ENCODE data around the gene CCDC51. TPM values are rescaled to one million over a fixed set of nuclear protein-coding genes. Genes with fewer than 3 reads are reported as not detected.
A peak's percentile ranks its signal among the peaks of the same experiment; 100 is the strongest.
"Not testable (repeated sequence)": the region's sequence is repeated elsewhere in the genome, so short reads cannot be mapped to it uniquely, and the experiment has no call there.

CCDC51 gene
- total RNA-seq, 1 donor from 2014 or later = 11.5 TPM

DNA sequence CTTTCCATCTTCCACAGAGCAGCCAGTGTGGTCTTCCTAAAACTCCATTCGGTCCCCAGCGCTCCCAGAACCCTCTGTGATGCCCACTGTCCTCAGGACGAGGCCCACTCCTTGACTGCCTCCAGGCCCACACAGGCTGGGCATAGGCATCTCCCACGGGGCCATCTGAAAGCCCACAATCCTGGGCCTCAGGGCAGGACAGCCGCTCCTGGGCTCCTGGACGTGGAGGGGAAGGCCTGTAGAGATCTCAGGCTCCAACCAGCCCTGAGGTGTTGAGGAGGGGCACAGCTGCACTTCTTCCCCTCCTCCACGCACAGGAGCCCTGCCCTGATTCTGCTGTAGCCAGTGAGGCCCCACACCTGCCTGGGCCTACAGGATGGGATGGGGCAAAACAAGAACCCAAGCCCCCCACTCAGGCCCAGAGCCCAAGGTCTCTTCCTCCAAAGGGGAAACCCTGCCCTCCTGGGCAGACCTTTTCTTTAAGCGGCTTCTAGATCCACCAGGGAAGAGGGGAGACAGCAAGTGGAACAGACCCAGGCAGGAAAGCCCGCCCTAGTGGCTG is 38.1 kb upstream of the CCDC51 start:
- intact Hi-C loops (cut with DNase I) = no loop called here
- TF ChIP-seq POLR2AphosphoS5 (IDR thresholded peaks at IDR 0.05; ENCODE audit: insufficient read depth in 1 of 2, low read depth in 1 of 2) (no peak), POLR2A (IDR thresholded peaks at IDR 0.05) (no peak)
- TF ChIP-seq, protein P1, sequence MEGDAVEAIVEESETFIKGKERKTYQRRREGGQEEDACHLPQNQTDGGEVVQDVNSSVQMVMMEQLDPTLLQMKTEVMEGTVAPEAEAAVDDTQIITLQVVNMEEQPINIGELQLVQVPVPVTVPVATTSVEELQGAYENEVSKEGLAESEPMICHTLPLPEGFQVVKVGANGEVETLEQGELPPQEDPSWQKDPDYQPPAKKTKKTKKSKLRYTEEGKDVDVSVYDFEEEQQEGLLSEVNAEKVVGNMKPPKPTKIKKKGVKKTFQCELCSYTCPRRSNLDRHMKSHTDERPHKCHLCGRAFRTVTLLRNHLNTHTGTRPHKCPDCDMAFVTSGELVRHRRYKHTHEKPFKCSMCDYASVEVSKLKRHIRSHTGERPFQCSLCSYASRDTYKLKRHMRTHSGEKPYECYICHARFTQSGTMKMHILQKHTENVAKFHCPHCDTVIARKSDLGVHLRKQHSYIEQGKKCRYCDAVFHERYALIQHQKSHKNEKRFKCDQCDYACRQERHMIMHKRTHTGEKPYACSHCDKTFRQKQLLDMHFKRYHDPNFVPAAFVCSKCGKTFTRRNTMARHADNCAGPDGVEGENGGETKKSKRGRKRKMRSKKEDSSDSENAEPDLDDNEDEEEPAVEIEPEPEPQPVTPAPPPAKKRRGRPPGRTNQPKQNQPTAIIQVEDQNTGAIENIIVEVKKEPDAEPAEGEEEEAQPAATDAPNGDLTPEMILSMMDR (IDR thresholded peaks at IDR 0.05) = no peak
- Histone ChIP-seq H3K4me1 (peaks cover 6% of the 10 kb centered on the region), H3K9me3 (no peaks in the 10 kb centered on the region), H3K4me3 (peak overlapping the region in 1 of 2 donors; percentile 9), H3K36me3 (no peaks in the 10 kb centered on the region), H3K27ac (no peak overlapping the region), H3K27me3 (no peaks in the 10 kb centered on the region)
- no peak for DNase-seq (ENCODE audit: extremely low spot score in 2 of 2)

DNA sequence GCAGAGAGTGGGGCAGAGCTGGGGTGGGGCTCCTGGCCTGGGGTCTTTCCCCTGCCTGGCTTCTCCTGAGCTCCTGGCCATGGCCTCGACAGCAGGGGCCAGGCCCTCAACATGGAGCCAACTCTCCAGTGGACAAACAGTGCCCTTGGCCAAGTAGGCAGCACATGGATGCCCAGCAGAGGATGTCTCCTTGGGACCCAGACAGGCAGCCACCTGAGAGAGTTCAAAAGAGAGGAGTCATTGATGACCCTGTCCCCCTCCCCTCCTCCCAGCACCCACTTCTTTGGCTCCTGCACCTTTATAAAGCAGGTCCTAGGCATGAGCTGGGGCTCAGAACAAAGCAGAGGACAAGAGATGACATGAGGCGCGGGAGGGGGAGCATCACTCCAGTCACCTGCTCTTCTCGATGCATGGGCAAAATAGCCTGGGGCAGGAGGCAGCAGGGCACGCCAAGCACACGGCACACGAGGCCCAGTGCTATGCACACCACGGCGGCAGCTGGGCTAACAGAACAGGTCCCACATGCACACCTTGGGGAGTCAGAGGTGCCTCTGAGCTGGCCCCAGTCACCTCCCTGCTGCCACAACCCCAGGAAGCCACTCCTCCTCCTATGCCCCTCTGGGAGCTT is 36.6 kb upstream of the CCDC51 start:
- TF ChIP-seq POLR2AphosphoS5 (IDR thresholded peaks at IDR 0.05; ENCODE audit: insufficient read depth in 1 of 2, low read depth in 1 of 2) = no peak
- H3K9me3 ChIP-seq = no peaks in the 10 kb centered on the region
- no peaks in the 10 kb centered on the region for H3K27me3 ChIP-seq
- peaks cover 21% of the 10 kb centered on the region for H3K4me1 ChIP-seq
- intact Hi-C loops (cut with DNase I) = no loop called here
- H3K27ac ChIP-seq = no peak overlapping the region
- H3K36me3 ChIP-seq = no peaks in the 10 kb centered on the region
- H3K4me3 ChIP-seq = no peak overlapping the region
- no peak for DNase-seq (ENCODE audit: extremely low spot score in 2 of 2)

DNA sequence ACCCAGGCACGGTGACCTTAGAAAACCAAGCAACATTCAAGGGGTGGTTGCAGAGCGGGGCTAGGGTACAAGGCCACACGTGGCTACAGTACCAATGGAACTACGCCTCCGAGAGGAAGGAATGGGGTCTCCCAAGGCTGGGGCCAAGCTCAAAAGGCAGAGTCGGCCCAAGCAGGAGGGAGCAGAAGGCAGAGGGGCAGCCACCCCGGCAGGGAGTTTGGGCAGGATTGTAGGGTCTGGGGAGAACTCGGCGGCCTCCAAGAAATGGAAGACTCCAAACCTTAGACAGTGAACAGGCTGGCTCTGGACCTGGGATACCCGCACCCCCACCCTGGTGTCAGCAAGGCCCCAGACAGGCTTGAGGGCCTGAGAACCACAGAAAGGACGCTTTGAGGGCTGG is 35.3 kb upstream of the CCDC51 start:
- Histone ChIP-seq H3K27me3 (no peaks in the 10 kb centered on the region), H3K9me3 (no peaks in the 10 kb centered on the region), H3K36me3 (no peaks in the 10 kb centered on the region), H3K4me1 (peaks cover 34% of the 10 kb centered on the region), H3K4me3 (no peak overlapping the region), H3K27ac (no peak overlapping the region)
- no peak for DNase-seq (ENCODE audit: extremely low spot score in 2 of 2)
- TF ChIP-seq, protein P1 (IDR thresholded peaks at IDR 0.05) = no peak
- TF ChIP-seq POLR2A (IDR thresholded peaks at IDR 0.05) (no peak), POLR2AphosphoS5 (IDR thresholded peaks at IDR 0.05; ENCODE audit: insufficient read depth in 1 of 2, low read depth in 1 of 2) (no peak)
- intact Hi-C loops (cut with DNase I) = no loop called here

DNA sequence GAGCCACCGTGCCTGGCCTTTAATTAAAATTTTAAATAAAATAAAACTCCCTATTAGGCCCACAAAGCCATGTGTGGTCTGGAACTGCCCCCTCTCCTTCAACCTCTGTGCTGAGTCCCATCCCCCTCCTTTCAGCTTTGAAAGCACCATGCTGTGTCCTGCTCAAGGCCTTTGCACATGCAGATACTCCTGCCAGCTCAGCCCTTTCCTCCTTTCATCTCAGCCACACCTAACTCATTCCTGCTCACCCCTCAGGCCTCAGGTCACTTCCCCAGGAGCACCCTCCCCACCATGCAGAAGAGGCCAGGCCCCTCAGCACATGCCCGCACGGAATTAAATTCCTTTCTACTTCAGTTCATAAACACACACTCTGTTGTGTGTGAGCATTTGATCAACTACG is 34.7 kb upstream of the CCDC51 start:
- DNase-seq (ENCODE audit: extremely low spot score in 2 of 2) = no peak
- TF ChIP-seq POLR2A (IDR thresholded peaks at IDR 0.05) (no peak), POLR2AphosphoS5 (IDR thresholded peaks at IDR 0.05; ENCODE audit: insufficient read depth in 1 of 2, low read depth in 1 of 2) (no peak)
- TF ChIP-seq, protein P1 (IDR thresholded peaks at IDR 0.05) = no peak
- intact Hi-C loops (cut with DNase I) = no loop called here

DNA sequence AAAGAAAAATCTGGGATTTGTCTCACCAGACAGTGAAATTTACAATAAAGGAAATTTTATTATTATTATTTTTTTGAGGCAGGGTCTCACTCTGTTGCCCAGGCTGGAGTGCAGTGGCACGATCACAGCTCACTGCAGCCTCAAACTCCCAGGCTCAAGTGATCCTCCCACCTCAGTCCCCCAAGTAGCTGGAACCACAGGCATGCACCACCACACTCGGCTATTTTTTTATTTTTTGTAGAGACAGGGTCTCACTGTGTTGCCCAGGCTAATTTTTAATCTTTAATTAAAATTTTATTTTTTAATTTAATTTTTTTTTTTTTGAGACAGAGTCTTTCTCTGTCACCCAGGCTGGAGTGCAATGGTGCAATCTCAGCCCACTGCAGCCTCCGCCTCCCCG is 34.1 kb upstream of the CCDC51 start:
- H3K27me3 ChIP-seq; DNase-seq (ENCODE audit: extremely low spot score in 2 of 2); H3K9me3 ChIP-seq; H3K36me3 ChIP-seq; intact Hi-C loops (cut with DNase I); H3K4me3 ChIP-seq: not testable (repeated sequence)
- peaks cover 46% of the 10 kb centered on the region for H3K4me1 ChIP-seq
- peak overlapping the region; percentile 99 for H3K27ac ChIP-seq

More for the DNA sequence above, 34.7 kb upstream of the CCDC51 start:
- Histone ChIP-seq H3K27ac (no peak overlapping the region), H3K4me1 (peaks cover 40% of the 10 kb centered on the region), H3K4me3 (no peak overlapping the region), H3K9me3 (no peaks in the 10 kb centered on the region), H3K27me3 (no peaks in the 10 kb centered on the region), H3K36me3 (peaks cover 0 to under 1% of the 10 kb centered on the region in 2 donors)

DNA sequence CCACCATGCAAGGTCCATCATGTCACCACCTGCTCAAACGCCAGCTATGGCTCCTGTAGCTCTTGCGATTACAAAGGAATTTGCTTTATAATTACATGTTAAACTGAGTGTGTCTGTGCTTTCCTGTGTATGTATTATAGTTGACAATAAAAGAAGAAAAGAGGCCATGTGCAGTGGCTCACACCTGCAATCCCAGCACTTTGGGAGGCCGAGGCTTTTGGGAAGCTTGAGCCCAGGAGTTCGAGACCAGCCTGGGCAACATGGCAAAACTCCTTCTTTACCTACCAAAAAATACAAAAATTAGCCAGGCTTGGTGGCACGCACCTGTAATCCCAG is 33.7 kb upstream of the CCDC51 start:
- H3K27ac ChIP-seq = peak overlapping the region; percentile 99
- no peak for TF ChIP-seq POLR2AphosphoS5 (IDR thresholded peaks at IDR 0.05; ENCODE audit: insufficient read depth in 1 of 2, low read depth in 1 of 2)
- no peak for TF ChIP-seq POLR2A (IDR thresholded peaks at IDR 0.05)
- TF ChIP-seq, protein P1 (IDR thresholded peaks at IDR 0.05) = no peak
- H3K27me3 ChIP-seq = no peaks in the 10 kb centered on the region
- no peaks in the 10 kb centered on the region for H3K9me3 ChIP-seq
- intact Hi-C loops (cut with DNase I) = no loop called here
- H3K36me3 ChIP-seq = peaks cover 0 to 11% of the 10 kb centered on the region in 2 donors
- peak overlapping the region in 1 of 2 donors; percentile 78 for H3K4me3 ChIP-seq
- H3K4me1 ChIP-seq = peaks cover 50% of the 10 kb centered on the region
- no peak for DNase-seq (ENCODE audit: extremely low spot score in 2 of 2)
